ENCODE measurements around the gene BICC1.

The BICC1 gene

GRCh38 chr10:58820386-58820785 lies 307.7 kb downstream of the BICC1 start:
- no peak overlapping the region for H3K4me3 ChIP-seq (replicated peaks in 1 of 2; ENCODE audit: low read depth in 2 of 2, low read length in 2 of 2)
- no peak for TF ChIP-seq CTCF (IDR thresholded peaks at IDR 0.05; ENCODE audit: low read depth, low read length)
- no peak for DNase-seq (ENCODE audit: low read depth in 2 of 2)

GRCh38 chr10:58820861-58821751 lies 308.4 kb downstream of the BICC1 start:
- peak; percentile 65 to 80 for DNase-seq (ENCODE audit: low read depth in 2 of 2)
- TF ChIP-seq CTCF (IDR thresholded peaks at IDR 0.05; ENCODE audit: low read depth, low read length): no peak
- H3K4me3 ChIP-seq (replicated peaks in 1 of 2; ENCODE audit: low read depth in 2 of 2, low read length in 2 of 2): no peak overlapping the region

GRCh38 chr10:58821752-58822056 lies 309.0 kb downstream of the BICC1 start:
- no peak overlapping the region for H3K4me3 ChIP-seq (replicated peaks in 1 of 2; ENCODE audit: low read depth in 2 of 2, low read length in 2 of 2)
- no peak for TF ChIP-seq CTCF (IDR thresholded peaks at IDR 0.05; ENCODE audit: low read depth, low read length)
- no peak for DNase-seq (ENCODE audit: low read depth in 2 of 2)

- DNase-seq (ENCODE audit: low read depth in 2 of 2): no peak
- no peak overlapping the region for H3K4me3 ChIP-seq (replicated peaks in 1 of 2; ENCODE audit: low read depth in 2 of 2, low read length in 2 of 2)
- TF ChIP-seq CTCF (IDR thresholded peaks at IDR 0.05; ENCODE audit: low read depth, low read length): no peak
These were observed 311.3 kb downstream of the BICC1 start for GRCh38 chr10:58823983-58824382.

GRCh38 chr10:58824396-58824795 lies 311.7 kb downstream of the BICC1 start:
- no peak overlapping the region for H3K4me3 ChIP-seq (replicated peaks in 1 of 2; ENCODE audit: low read depth in 2 of 2, low read length in 2 of 2)
- TF ChIP-seq CTCF (IDR thresholded peaks at IDR 0.05; ENCODE audit: low read depth, low read length): no peak
- DNase-seq (ENCODE audit: low read depth in 2 of 2): no peak

GRCh38 chr10:58826694-58827093 lies 314.0 kb downstream of the BICC1 start:
- H3K4me3 ChIP-seq (replicated peaks in 1 of 2; ENCODE audit: low read depth in 2 of 2, low read length in 2 of 2): no peak overlapping the region
- TF ChIP-seq CTCF (IDR thresholded peaks at IDR 0.05; ENCODE audit: low read depth, low read length): no peak
- DNase-seq (ENCODE audit: low read depth in 2 of 2): no peak

- DNase-seq (ENCODE audit: low read depth in 2 of 2): no peak
- no peak for TF ChIP-seq CTCF (IDR thresholded peaks at IDR 0.05; ENCODE audit: low read depth, low read length)
- no peak overlapping the region for H3K4me3 ChIP-seq (replicated peaks in 1 of 2; ENCODE audit: low read depth in 2 of 2, low read length in 2 of 2)
These were observed 314.7 kb downstream of the BICC1 start for GRCh38 chr10:58827381-58827780.

Data from cardiac fibroblast (primary cell).